ENCODE measurements around the gene AGAP3. TPM values are rescaled to one million over a fixed set of nuclear protein-coding genes. Genes with fewer than 3 reads are reported as not detected.

The AGAP3 gene
- total RNA-seq, 8 experiments from 2014 or later: 34.1 to 84.7 (median 57.2) TPM

DNA sequence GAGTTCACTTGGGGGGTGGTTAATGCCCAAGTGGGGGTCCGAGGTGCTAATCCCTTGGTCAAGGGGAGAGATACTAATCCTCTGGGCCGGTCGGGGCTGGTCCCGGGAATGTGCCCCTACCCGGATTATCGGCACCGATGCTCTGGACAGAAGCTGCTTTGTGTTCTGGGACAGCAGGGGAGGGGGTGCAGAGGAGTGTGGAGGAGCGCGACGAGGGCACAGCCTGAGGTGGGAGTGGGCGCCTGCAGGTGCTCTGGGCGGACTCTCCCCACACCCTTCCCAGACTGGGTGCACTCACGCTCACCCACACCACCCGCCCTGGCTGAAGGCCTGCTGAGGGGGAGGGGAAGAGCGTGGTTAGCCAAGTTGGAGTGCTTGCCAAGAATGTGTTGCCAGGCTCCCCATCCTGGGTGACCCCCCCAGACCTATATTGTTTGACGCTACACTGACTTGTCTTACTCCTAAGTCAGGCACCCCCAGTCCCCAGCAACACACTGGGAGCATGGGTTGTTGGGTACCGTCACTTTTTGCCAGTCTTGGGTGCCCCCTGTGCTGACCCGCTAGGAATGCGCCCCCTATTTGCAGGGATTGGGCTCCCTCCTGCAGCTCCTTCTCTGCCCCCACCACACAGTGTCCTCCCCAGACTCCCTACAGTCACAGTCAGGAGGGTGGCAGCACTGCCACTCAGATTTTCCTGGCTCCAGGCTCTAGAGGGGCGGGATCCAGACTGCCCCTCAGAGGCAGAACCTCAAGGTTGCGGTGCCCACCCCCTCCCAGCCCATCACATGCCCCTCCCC is 25.7 kb upstream of the AGAP3 start:
- in situ Hi-C loops (cut with MboI; ENCODE audit: low pct_unique_long_range_greater_than_20kb in 2 of 9, low sequenced_read_pairs in 9 of 9, unreplicated experiment in 9 of 9): no loop called here
- no peak for ATAC-seq (replicated peaks in 6 of 8)
- WGBS, 10 experiments: 0 to 30% (median 20%) methylated on average over 1 to 4 of the region's 21 CpGs; no CpG with 5 or more reads in 7 of the 10 experiments
- Histone ChIP-seq H3K4me3 (peak overlapping the region; percentile 47 to 68 (median 54)), H3K4me1 (replicated peaks in 1 of 2) (peaks cover 36 to 37% of the 10 kb centered on the region in 2 donors), H3K27ac (no peak overlapping the region)

GRCh38 chr7:151061213-151062110 is 24.8 kb upstream of the AGAP3 start:
- Histone ChIP-seq H3K4me1 (replicated peaks in 1 of 2) (peaks cover 36 to 37% of the 10 kb centered on the region in 2 donors), H3K27ac (no peak overlapping the region), H3K4me3 (peak overlapping the region in 3 of 5 donors; percentile 2 to 68 (median 54))
- WGBS, 10 experiments: 26 to 72% (median 43%) methylated on average over 3 to 17 of the region's 33 CpGs; no CpG with 5 or more reads in 1 of the 10 experiments
- in situ Hi-C loops (cut with MboI; ENCODE audit: low pct_unique_long_range_greater_than_20kb in 2 of 9, low sequenced_read_pairs in 9 of 9, unreplicated experiment in 9 of 9): no loop called here
- ATAC-seq (replicated peaks in 6 of 8): no peak

GRCh38 chr7:151062111-151062398 is 24.2 kb upstream of the AGAP3 start:
- Histone ChIP-seq H3K4me3 (peak overlapping the region in 4 of 5 donors; percentile 2 to 37 (median 28)), H3K27ac (no peak overlapping the region), H3K4me1 (replicated peaks in 1 of 2) (peaks cover 31 to 34% of the 10 kb centered on the region in 2 donors)
- in situ Hi-C loops (cut with MboI; ENCODE audit: low pct_unique_long_range_greater_than_20kb in 2 of 9, low sequenced_read_pairs in 9 of 9, unreplicated experiment in 9 of 9): no loop called here
- ATAC-seq (replicated peaks in 6 of 8): no peak
- WGBS, 10 experiments: 0% methylated on average over 1 of the region's 11 CpGs; no CpG with 5 or more reads in 9 of the 10 experiments

- ATAC-seq (replicated peaks in 6 of 8): peak; percentile 8 to 38 (median 20)
- no CpG with 5 or more reads among the region's 43 CpGs for WGBS, 10 experiments
- in situ Hi-C loops (cut with MboI; ENCODE audit: low pct_unique_long_range_greater_than_20kb in 2 of 9, low sequenced_read_pairs in 9 of 9, unreplicated experiment in 9 of 9): no loop called here
- H3K4me1 ChIP-seq (replicated peaks in 1 of 2): peaks cover 29 to 32% of the 10 kb centered on the region in 2 donors
- peak overlapping the region; percentile 17 to 37 (median 23) for H3K4me3 ChIP-seq
- H3K27ac ChIP-seq: peak overlapping the region in 1 of 2 donors; percentile 32
Observed at GRCh38 chr7:151062399-151063211, 23.7 kb upstream of the AGAP3 start.

DNA sequence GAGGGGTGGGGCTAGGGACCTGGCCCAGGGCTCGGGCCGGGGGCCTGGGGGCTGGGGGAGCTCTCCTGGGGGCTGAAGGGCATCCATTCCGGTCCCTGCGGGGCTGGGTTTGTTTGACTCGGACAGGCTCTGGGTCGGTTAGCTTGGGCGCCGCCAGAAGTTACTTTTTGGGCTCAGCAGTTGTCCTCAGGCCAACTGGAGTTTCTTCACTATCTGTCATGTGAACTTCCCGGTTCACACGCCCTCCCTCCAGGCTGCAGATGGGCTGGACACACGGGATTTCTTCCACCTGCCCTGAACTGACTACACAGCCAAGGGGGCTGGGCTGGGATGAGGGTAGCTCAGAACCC is 23.1 kb upstream of the AGAP3 start:
- Histone ChIP-seq H3K4me3 (peak overlapping the region in 3 of 5 donors; percentile 23 to 37 (median 36)), H3K4me1 (replicated peaks in 1 of 2) (peaks cover 29 to 32% of the 10 kb centered on the region in 2 donors), H3K27ac (peak overlapping the region in 1 of 2 donors; percentile 32)
- ATAC-seq (replicated peaks in 6 of 8): peak in 3 of 8 experiments; percentile 6 to 38 (median 29)
- in situ Hi-C loops (cut with MboI; ENCODE audit: low pct_unique_long_range_greater_than_20kb in 2 of 9, low sequenced_read_pairs in 9 of 9, unreplicated experiment in 9 of 9): no loop called here
- WGBS, 10 experiments: no CpG with 5 or more reads among the region's 11 CpGs

- no peak overlapping the region for H3K4me3 ChIP-seq
- no peak for ATAC-seq (replicated peaks in 6 of 8)
- WGBS, 10 experiments: 80 to 100% methylated on average over 2 to 3 of the region's 18 CpGs; no CpG with 5 or more reads in 8 of the 10 experiments
- in situ Hi-C loops (cut with MboI; ENCODE audit: low pct_unique_long_range_greater_than_20kb in 2 of 9, low sequenced_read_pairs in 9 of 9, unreplicated experiment in 9 of 9): no loop called here
- H3K27ac ChIP-seq: no peak overlapping the region
- H3K4me1 ChIP-seq (replicated peaks in 1 of 2): peaks cover 21 to 24% of the 10 kb centered on the region in 2 donors
Observed at GRCh38 chr7:151064454-151064853, 21.8 kb upstream of the AGAP3 start.

GRCh38 chr7:151064993-151065392 is 21.3 kb upstream of the AGAP3 start:
- Histone ChIP-seq H3K4me1 (replicated peaks in 1 of 2) (peaks cover 19 to 24% of the 10 kb centered on the region in 2 donors), H3K4me3 (no peak overlapping the region), H3K27ac (no peak overlapping the region)
- no peak for ATAC-seq (replicated peaks in 6 of 8)
- WGBS, 10 experiments: no CpG with 5 or more reads among the region's 6 CpGs
- in situ Hi-C loops (cut with MboI; ENCODE audit: low pct_unique_long_range_greater_than_20kb in 2 of 9, low sequenced_read_pairs in 9 of 9, unreplicated experiment in 9 of 9): no loop called here

DNA sequence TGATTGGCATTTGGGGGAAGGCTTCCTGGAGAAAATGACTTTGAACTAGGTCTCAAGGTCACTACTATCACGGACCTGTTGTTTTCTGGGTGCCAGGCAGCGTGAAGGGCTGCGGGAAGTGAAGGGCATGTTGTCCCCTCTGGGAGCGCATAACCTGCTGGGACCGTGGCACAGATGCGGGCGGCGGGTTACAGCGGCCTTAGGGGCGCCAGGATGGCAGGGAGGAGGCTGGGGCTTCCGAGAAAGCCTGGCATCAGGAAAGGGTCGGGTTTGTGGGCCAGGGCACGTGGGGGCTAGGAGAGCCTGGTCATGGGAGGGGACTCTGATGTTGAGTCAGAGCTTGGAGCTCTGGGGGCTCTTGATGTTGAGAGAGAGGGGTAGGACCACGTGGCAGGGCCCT is 20.8 kb upstream of the AGAP3 start:
- in situ Hi-C loops (cut with MboI; ENCODE audit: low pct_unique_long_range_greater_than_20kb in 2 of 9, low sequenced_read_pairs in 9 of 9, unreplicated experiment in 9 of 9): no loop called here
- Histone ChIP-seq H3K4me1 (replicated peaks in 1 of 2) (peaks cover 15 to 20% of the 10 kb centered on the region in 2 donors), H3K27ac (no peak overlapping the region), H3K4me3 (no peak overlapping the region)
- no peak for ATAC-seq (replicated peaks in 6 of 8)
- 71 to 100% (median 92%) methylated on average over 1 to 11 of the region's 14 CpGs; no CpG with 5 or more reads in 5 of the 10 experiments for WGBS, 10 experiments

DNA sequence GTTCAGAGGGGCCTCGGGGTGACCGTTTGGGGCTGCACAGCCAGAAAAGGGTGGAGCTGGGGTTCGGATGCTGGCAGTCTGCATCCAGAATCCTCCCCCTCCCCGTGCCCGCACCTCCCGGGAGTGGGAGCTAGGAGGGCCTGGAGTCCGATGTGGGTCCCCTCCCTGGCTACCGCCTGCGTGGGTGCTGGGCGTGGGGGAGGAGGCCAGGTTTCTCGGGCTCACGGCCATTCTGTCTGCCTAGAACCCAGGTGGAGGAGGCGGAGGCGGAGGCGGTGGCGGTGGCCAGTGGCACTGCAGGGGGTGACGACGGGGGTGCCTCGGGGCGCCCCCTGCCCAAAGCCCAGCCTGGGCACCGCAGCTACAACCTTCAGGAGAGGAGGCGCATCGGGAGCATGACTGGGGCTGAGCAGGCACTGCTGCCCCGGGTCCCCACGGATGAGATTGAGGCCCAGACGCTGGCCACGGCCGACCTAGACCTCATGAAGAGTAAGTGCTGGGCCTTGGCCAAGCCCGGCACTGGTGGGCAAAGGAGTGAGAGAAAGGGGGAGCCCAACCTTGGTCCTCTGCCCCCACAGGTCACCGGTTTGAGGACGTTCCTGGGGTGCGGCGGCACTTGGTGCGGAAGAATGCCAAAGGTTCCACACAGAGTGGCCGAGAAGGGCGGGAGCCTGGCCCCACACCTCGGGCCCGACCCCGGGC is 19.9 kb upstream of the AGAP3 start:
- WGBS, 10 experiments: 88 to 90% methylated on average over 2 to 5 of the region's 39 CpGs; no CpG with 5 or more reads in 8 of the 10 experiments

DNA sequence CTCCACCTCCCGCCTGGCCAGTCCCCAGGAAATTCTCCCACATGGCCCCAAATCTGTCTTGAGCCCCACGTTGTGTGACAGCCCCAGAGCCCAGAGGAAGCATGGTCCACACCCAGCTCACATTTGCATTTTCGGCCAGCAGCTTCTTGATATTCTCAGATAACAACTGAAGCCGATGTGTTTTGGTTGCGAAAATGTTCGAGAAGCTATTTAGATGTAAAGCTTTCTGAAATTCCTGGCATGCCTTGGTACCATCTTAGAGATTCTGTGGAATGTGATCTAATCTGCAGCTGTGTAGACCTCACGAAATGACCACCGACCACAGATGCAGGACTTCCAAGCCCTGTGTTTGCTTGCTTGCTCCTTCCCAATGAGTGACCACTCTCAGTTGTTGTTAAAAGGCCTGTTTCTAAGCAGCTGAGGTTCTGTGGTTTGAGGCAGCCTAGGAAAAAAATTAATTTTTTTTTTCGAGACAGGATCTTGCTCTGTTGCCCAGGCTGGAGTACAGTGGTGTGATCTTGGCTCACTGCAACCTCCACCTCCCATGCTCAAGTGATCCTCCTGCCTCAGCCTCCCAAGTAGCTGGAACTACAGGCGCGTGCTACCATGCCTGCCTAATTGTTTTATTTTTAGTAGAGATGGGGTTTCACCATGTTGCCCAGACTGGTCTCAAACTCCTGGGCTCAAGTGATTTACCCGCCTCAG is 18.1 kb upstream of the AGAP3 start:
- no peak overlapping the region for H3K4me3 ChIP-seq
- WGBS, 10 experiments: 7 to 100% (median 86%) methylated on average over 1 to 8 of the region's 12 CpGs; no CpG with 5 or more reads in 2 of the 10 experiments
- no peak overlapping the region for H3K27ac ChIP-seq
- in situ Hi-C loops (cut with MboI; ENCODE audit: low pct_unique_long_range_greater_than_20kb in 2 of 9, low sequenced_read_pairs in 9 of 9, unreplicated experiment in 9 of 9): no loop called here
- peaks cover 0 to 2% of the 10 kb centered on the region in 2 donors for H3K4me1 ChIP-seq (replicated peaks in 1 of 2)
- peak in 3 of 8 experiments; percentile 71 to 82 (median 72) for ATAC-seq (replicated peaks in 6 of 8)

More for the DNA sequence above, 19.9 kb upstream of the AGAP3 start:
- no peak for ATAC-seq (replicated peaks in 6 of 8)
- H3K4me3 ChIP-seq: no peak overlapping the region
- H3K4me1 ChIP-seq (replicated peaks in 1 of 2): peaks cover 11 to 12% of the 10 kb centered on the region in 2 donors
- in situ Hi-C loops (cut with MboI; ENCODE audit: low pct_unique_long_range_greater_than_20kb in 2 of 9, low sequenced_read_pairs in 9 of 9, unreplicated experiment in 9 of 9): no loop called here
- H3K27ac ChIP-seq: no peak overlapping the region

- ATAC-seq (replicated peaks in 6 of 8): peak in 2 of 8 experiments; percentile 56 to 64
- in situ Hi-C loops (cut with MboI; ENCODE audit: low pct_unique_long_range_greater_than_20kb in 2 of 9, low sequenced_read_pairs in 9 of 9, unreplicated experiment in 9 of 9): no loop called here
- Histone ChIP-seq H3K27ac (no peak overlapping the region), H3K4me3 (no peak overlapping the region), H3K4me1 (replicated peaks in 1 of 2) (no peaks in the 10 kb centered on the region)
- 80 to 100% (median 88%) methylated on average over 2 to 4 of the region's 17 CpGs; no CpG with 5 or more reads in 6 of the 10 experiments for WGBS, 10 experiments
Observed at GRCh38 chr7:151069841-151070573, 16.3 kb upstream of the AGAP3 start.
